Activated CD8-positive, alpha-beta memory T cell treated with anti-CD3 and anti-CD28 coated beads, Interleukin-2, amount 10 ng/mL, durations not matched to agents 7 days and 5 days (primary cell): Measurements from ENCODE around the gene GAPDHS. TPM values are rescaled to one million over a fixed set of nuclear protein-coding genes. Genes with fewer than 3 reads are reported as not detected.

Experiments
- ATAC-seq: fragments of 150-1000 bp; cut with Tn5 transposase; one replicate; pipeline ENCODE4 v1.10.0; 2021; ENCODE audit warnings: moderate library complexity
- CTCF ChIA-PET: fragments of 350-600 bp; sonication (Branson Sonifier 250); formaldehyde crosslinking; loops from one replicate; lab custom pipeline; 2021; ENCODE audit warnings: antibody characterized with exemption; lab: Charles Lee
- DNase-seq: peaks from one replicate; pipeline ENCODE4 v3.0.0-alpha.2; 2020
- H3K27ac Mint-ChIP-seq: one replicate; pipeline ENCODE4 v1.8.0; 2021; ENCODE audit warnings: mild to moderate bottlenecking, mixed read lengths
- H3K27me3 Mint-ChIP-seq: one replicate; pipeline ENCODE4 v1.8.0; 2021; ENCODE audit warnings: mixed read lengths
- H3K36me3 Mint-ChIP-seq: one replicate; pipeline ENCODE4 v1.8.0; 2021; ENCODE audit warnings: mild to moderate bottlenecking, mixed read lengths
- H3K4me1 Mint-ChIP-seq: one replicate; pipeline ENCODE4 v1.8.0; 2021; ENCODE audit warnings: mixed read lengths
- H3K4me3 Mint-ChIP-seq: one replicate; pipeline ENCODE4 v1.8.0; 2021; ENCODE audit warnings: mild to moderate bottlenecking, moderate library complexity, mixed read lengths
- H3K9me3 Mint-ChIP-seq: one replicate; pipeline ENCODE4 v1.8.0; 2022; ENCODE audit warnings: low read depth, mixed read lengths
- total RNA-seq, 2 experiments: library from RNA; stranded (reverse); gene quantifications; one replicate each; pipeline ENCODE4 v1.2.3, GENCODE V29; 2021

The GAPDHS gene
- total RNA-seq, result not detected

- CTCF ChIA-PET, result no interaction called here
- H3K9me3 Mint-ChIP-seq, result no peaks in the 10 kb centered on the region
- peaks cover 45% of the 10 kb centered on the region for H3K27me3 Mint-ChIP-seq
- H3K4me1 Mint-ChIP-seq, result peaks cover 16% of the 10 kb centered on the region
- peak within 1 kb of the TSS; percentile 57 for H3K4me3 Mint-ChIP-seq
- DNase-seq (no peak), ATAC-seq (no peak)
- no peaks in the 10 kb centered on the region for H3K36me3 Mint-ChIP-seq
- H3K27ac Mint-ChIP-seq, result peak within 1 kb of the TSS; percentile 12
These were observed at the start of gene GAPDHS for GRCh38 chr19:35533201-35533821. GAPDHS (plus strand) TSS chr19:35533456; CDS start chr19:35533528, 72 bp downstream.

- Mint-ChIP-seq H3K4me3 (no peak overlapping the region), H3K27me3 (peaks cover 23% of the 10 kb centered on the region), H3K36me3 (no peaks in the 10 kb centered on the region), H3K27ac (no peak overlapping the region), H3K4me1 (peaks cover 2% of the 10 kb centered on the region), H3K9me3 (no peaks in the 10 kb centered on the region)
- CTCF ChIA-PET, result interaction anchor here (1.9 kb wide), 1 partner anchor 11 kb away, joined by 6 read pairs; no protein-coding TSS in a partner anchor
- ATAC-seq (no peak), DNase-seq (no peak)
These were observed 48.8 kb upstream of the GAPDHS start for GRCh38 chr19:35484252-35485036.

GRCh38 chr19:35486268-35486708 is 47.0 kb upstream of the GAPDHS start:
- DNase-seq (no peak), ATAC-seq (no peak)
- H3K27me3 Mint-ChIP-seq, result peaks cover 26% of the 10 kb centered on the region
- no peaks in the 10 kb centered on the region for H3K9me3 Mint-ChIP-seq
- peaks cover 2% of the 10 kb centered on the region for H3K4me1 Mint-ChIP-seq
- H3K4me3 Mint-ChIP-seq, result no peak overlapping the region
- H3K36me3 Mint-ChIP-seq, result no peaks in the 10 kb centered on the region
- H3K27ac Mint-ChIP-seq, result no peak overlapping the region
- CTCF ChIA-PET, result interaction anchor here (0.9 to 1.9 kb wide), 5 partner anchors 9 to 133 kb away, joined by 3 to 13 read pairs (median 6); no protein-coding TSS in a partner anchor

- no peak overlapping the region for H3K27ac Mint-ChIP-seq
- CTCF ChIA-PET, result interaction anchor here (1.1 to 1.6 kb wide), 2 partner anchors 8 to 23 kb away, joined by 4 to 13 read pairs; no protein-coding TSS in a partner anchor
- no peak overlapping the region for H3K4me3 Mint-ChIP-seq
- H3K36me3 Mint-ChIP-seq, result no peaks in the 10 kb centered on the region
- peaks cover 2% of the 10 kb centered on the region for H3K4me1 Mint-ChIP-seq
- ATAC-seq (no peak), DNase-seq (no peak)
- peaks cover 30% of the 10 kb centered on the region for H3K27me3 Mint-ChIP-seq
- no peaks in the 10 kb centered on the region for H3K9me3 Mint-ChIP-seq
These were observed 45.5 kb upstream of the GAPDHS start for GRCh38 chr19:35487656-35488182.

GRCh38 chr19:35488677-35489076 is 44.6 kb upstream of the GAPDHS start:
- no peak for ATAC-seq
- no peak overlapping the region for H3K27ac Mint-ChIP-seq
- peaks cover 37% of the 10 kb centered on the region for H3K27me3 Mint-ChIP-seq
- no peaks in the 10 kb centered on the region for H3K9me3 Mint-ChIP-seq
- H3K4me1 Mint-ChIP-seq, result peaks cover 2% of the 10 kb centered on the region
- DNase-seq, result no peak
- H3K4me3 Mint-ChIP-seq, result no peak overlapping the region
- CTCF ChIA-PET, result no interaction called here
- no peaks in the 10 kb centered on the region for H3K36me3 Mint-ChIP-seq

- H3K4me1 Mint-ChIP-seq, result peaks cover 5% of the 10 kb centered on the region
- DNase-seq, result no peak
- no peaks in the 10 kb centered on the region for H3K36me3 Mint-ChIP-seq
- no peak within 1 kb of the TSS for H3K4me3 Mint-ChIP-seq
- no peaks in the 10 kb centered on the region for H3K9me3 Mint-ChIP-seq
- H3K27me3 Mint-ChIP-seq, result peaks cover 34% of the 10 kb centered on the region
- CTCF ChIA-PET, result interaction anchor here (1.3 to 2.3 kb wide), 2 partner anchors 137 kb away, joined by 3 to 6 read pairs; no protein-coding TSS in a partner anchor
- no peak within 1 kb of the TSS for H3K27ac Mint-ChIP-seq
- ATAC-seq, result no peak
These were observed 42.9 kb upstream of the GAPDHS start, which contains the start of gene KRTDAP for GRCh38 chr19:35490364-35490763. KRTDAP (minus strand) TSS chr19:35490464; CDS start chr19:35490442, 22 bp downstream.

- DNase-seq, result no peak
- Mint-ChIP-seq H3K36me3 (no peaks in the 10 kb centered on the region), H3K27ac (no peak overlapping the region), H3K4me1 (peaks cover 5% of the 10 kb centered on the region), H3K9me3 (no peaks in the 10 kb centered on the region), H3K27me3 (peaks cover 24% of the 10 kb centered on the region), H3K4me3 (no peak overlapping the region)
- CTCF ChIA-PET, result interaction anchor here (0.6 to 2.3 kb wide), 4 partner anchors 23 to 424 kb away, joined by 3 to 6 read pairs (median 4); no protein-coding TSS in a partner anchor
- ATAC-seq, result no peak
These were observed 41.4 kb upstream of the GAPDHS start for GRCh38 chr19:35491836-35492360.

- Mint-ChIP-seq H3K4me1 (peaks cover 3% of the 10 kb centered on the region), H3K27ac (no peak overlapping the region), H3K36me3 (no peaks in the 10 kb centered on the region), H3K27me3 (peaks cover 19% of the 10 kb centered on the region), H3K4me3 (no peak overlapping the region), H3K9me3 (no peaks in the 10 kb centered on the region)
- ATAC-seq, result no peak
- DNase-seq, result no peak
- CTCF ChIA-PET, result interaction anchor here (1.3 to 4.5 kb wide), 5 partner anchors 17 to 141 kb away, joined by 4 to 51 read pairs (median 5); partner anchors contain the start of gene FFAR2
These were observed 39.3 kb upstream of the GAPDHS start for GRCh38 chr19:35493971-35494370.

- Mint-ChIP-seq H3K27me3 (peaks cover 19% of the 10 kb centered on the region), H3K4me3 (no peak overlapping the region), H3K4me1 (peaks cover 3% of the 10 kb centered on the region), H3K27ac (no peak overlapping the region), H3K9me3 (no peaks in the 10 kb centered on the region), H3K36me3 (no peaks in the 10 kb centered on the region)
- CTCF ChIA-PET, result interaction anchor here (0.7 to 4.5 kb wide), 42 partner anchors 8 to 459 kb away, joined by 3 to 51 read pairs (median 4); partner anchors contain the start of genes FFAR1, FFAR2, FFAR3 and LGI4
- peak; percentile 91 for ATAC-seq
- DNase-seq, result peak; percentile 72
These were observed 37.9 kb upstream of the GAPDHS start for GRCh38 chr19:35495107-35496064.

- peaks cover 3% of the 10 kb centered on the region for H3K4me1 Mint-ChIP-seq
- ATAC-seq (no peak), DNase-seq (no peak)
- H3K36me3 Mint-ChIP-seq, result no peaks in the 10 kb centered on the region
- no peaks in the 10 kb centered on the region for H3K9me3 Mint-ChIP-seq
- no peak overlapping the region for H3K27ac Mint-ChIP-seq
- CTCF ChIA-PET, result interaction anchor here (1.0 to 4.5 kb wide), 5 partner anchors 9 to 430 kb away, joined by 3 to 51 read pairs (median 4); no protein-coding TSS in a partner anchor
- H3K4me3 Mint-ChIP-seq, result no peak overlapping the region
- H3K27me3 Mint-ChIP-seq, result peaks cover 9% of the 10 kb centered on the region
These were observed 35.9 kb upstream of the GAPDHS start for GRCh38 chr19:35497406-35497805.

- no peak for ATAC-seq
- Mint-ChIP-seq H3K27me3 (peaks cover 3% of the 10 kb centered on the region), H3K36me3 (no peaks in the 10 kb centered on the region), H3K4me3 (no peak overlapping the region), H3K4me1 (peaks cover 3% of the 10 kb centered on the region), H3K27ac (no peak overlapping the region), H3K9me3 (no peaks in the 10 kb centered on the region)
- CTCF ChIA-PET, result interaction anchor here (1.7 to 4.0 kb wide), 2 partner anchors 8 to 29 kb away, joined by 4 to 34 read pairs; no protein-coding TSS in a partner anchor
- DNase-seq, result no peak
These were observed 35.0 kb upstream of the GAPDHS start for GRCh38 chr19:35498220-35498619.

GRCh38 chr19:35498984-35499527 is 34.2 kb upstream of the GAPDHS start:
- H3K9me3 Mint-ChIP-seq, result no peaks in the 10 kb centered on the region
- peaks cover 3% of the 10 kb centered on the region for H3K27me3 Mint-ChIP-seq
- no peak overlapping the region for H3K4me3 Mint-ChIP-seq
- ATAC-seq (no peak), DNase-seq (no peak)
- CTCF ChIA-PET, result no interaction called here
- no peaks in the 10 kb centered on the region for H3K36me3 Mint-ChIP-seq
- H3K27ac Mint-ChIP-seq, result no peak overlapping the region
- H3K4me1 Mint-ChIP-seq, result peaks cover 3% of the 10 kb centered on the region
